AG08395 (cell line): Measurements from ENCODE around the gene BAG1.

Experiments
- DNase-seq: peaks from one replicate; pipeline ENCODE4 v3.0.0; 2012; ENCODE audit warnings: mixed read lengths, low spot score

The BAG1 gene

DNA sequence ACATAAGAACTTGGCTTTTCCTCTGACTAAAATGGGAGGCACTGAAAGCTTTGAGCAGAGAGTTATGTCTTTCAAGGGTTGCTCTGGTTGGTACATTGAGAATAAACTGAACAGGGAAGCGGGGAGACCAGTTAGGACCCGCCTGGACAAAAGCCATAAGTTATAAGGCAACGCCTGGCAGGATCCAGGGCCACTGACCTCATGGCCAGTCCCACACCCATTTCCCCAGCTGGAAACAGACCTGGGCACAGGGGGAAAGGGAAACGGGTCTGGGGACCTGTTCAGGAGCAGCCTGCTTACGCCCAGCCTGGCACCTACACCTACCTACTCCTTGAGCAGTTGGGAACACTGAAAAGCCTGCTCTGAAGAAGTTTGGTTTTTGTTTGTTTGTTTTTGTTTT is 23.2 kb downstream of the BAG1 start:
- DNase-seq = no peak

DNA sequence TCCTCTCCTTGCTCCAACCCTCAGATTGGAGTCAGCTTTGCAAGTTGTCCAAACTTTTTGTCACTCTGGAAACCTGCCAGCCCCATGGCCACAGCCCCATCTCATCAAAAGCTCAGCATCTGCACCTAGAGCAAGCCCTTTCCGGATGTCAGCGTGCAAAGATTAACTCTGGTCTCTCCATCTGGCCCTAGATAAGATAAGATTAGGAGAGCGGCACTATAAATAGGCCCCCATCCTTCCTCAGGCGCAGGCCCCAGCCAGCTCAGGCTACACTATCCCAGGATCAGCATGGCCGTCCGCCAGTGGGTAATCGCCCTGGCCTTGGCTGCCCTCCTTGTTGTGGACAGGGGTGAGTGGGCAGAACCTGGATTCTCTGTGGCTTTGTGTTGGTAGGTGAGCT is 24.6 kb downstream of the BAG1 start, which contains the start of gene SPINK4:
Gene SPINK4 (plus strand): TSS at position 247 of the 400 bp plus-strand sequence. CDS start 42 bp downstream, at position 289.
- DNase-seq = no peak

DNA sequence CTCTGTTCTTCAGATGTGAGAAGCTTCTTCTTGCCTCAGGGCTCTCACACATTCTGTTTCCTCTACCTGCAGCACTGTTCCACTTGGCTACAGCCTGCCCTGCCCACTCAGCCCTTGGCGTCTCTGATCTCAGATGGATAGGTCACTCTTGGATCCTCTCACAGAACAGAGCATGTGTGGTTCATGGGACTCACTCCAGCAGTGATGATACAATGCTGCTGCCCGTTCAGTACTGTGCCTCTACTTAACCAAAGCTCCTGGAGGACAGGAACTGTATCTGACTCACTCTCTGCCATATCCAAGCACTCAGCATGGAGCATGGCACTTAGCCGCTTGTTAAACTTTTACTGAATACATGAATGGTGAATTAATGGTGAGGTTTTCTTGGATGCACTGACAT is 27.9 kb downstream of the BAG1 start:
- no peak for DNase-seq

DNA sequence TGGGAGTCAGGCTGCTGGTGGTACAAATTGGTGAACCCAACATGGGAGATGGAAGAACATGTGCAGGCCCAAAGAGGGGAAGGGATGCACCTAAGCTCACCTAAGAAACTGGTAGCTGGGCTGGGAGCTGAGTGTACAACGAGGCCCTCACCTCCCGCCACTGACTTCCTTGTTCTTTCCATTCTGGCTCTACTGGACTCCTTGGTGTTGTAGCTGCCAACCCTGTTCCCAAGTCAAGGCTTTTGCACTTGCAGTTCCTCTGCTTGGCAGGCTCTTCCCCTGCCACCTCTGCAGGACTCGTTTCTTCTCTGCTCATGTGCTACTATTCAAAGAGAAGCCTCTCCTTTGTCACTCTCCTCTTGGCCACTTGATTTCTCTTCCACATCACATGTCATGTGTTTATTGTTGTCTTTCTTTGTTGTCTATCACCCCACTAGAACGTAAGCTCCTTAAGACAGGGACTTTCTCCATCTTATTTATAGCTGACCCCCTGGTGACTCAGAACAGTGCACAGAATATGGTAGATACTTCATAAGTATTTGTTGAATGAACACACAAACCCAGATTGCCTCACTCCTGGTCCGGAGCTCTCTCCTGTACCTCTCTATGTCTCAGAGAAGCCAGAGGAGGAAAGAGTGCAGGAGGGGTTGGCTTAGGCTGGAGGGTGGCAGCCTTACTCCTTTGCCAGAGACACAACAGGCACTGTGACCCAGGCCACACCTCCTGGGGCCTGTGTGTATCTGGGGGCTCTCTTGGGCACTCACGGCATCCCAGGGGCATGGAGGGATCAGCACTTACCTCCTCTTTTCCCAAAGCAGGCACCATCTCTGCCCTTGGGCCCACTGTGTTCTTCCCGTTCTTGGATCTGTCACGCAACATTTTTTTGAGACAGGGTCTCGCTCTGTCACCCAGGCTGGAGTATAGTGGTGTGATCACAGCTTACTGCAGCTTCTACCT is 29.7 kb downstream of the BAG1 start:
- no peak for DNase-seq

DNA sequence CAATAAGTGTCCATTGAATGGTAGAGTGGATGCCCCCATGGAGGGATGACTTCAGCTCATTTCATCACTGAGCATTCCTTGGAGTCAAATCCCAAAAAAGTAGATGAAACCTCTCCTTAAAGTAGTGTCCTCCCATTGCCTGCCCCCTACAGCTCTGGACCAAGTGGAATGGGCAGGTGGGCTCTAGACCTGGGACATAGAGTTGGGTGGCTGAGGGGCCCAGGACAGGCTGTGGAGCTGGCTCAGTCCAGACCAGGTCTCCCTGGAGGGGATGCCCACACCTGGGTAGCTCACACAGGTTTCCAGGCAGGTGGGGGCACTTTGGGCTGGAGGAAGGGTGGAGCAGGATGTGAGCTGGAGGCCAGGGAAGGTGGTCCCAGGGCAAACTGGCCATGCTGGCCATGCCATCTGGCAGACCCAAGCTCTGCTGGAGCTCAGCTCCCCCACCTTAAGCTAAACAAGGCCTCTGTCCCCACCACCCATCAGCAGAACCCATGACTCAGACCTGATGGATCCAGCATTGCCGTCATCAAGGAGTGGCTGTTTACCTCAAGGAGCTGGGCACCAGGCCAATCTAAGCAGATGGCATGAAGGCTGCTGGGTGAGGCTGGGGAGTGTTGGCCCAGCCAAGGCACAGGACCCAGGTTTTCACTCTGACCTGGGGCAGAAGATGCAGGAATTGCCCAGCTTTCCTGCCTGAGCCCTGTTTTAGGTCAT is 30.7 kb downstream of the BAG1 start:
- peak; percentile 71 for DNase-seq

DNA sequence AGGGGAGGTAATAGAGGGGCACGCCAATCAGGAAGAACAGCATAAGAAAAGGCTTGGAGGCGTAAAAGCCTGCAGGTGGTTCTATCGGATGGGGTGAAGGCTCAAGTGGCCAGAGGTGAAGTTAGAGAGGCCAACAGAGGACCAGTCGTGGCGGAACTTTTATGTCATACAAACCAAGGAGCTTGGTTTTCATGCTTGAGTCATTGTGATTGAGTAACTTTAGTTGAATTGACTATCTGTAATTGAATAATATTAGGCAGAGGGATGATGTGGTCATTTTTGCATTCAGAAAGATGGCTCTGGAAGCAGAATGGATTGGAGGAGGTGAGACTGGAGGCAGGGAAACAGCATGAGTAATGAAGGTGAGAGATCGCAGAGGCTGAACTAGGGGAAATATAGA is 31.7 kb downstream of the BAG1 start:
- DNase-seq = no peak

DNA sequence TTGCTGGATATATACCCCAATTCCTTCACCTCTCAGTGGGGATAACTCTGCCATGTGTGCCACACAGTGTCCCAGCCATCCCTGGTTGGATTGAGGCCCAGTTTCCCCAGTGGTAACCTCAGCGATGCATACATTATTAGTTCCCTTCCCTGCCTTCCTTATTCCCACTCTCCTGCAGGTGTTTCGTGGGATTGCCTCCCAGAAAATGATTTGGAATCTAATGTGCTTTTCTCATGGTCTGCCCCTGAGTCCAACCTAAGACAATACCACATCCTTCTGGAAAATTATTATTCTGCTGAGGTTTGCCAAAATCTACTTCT is 32.9 kb downstream of the BAG1 start:
- DNase-seq = no peak

DNA sequence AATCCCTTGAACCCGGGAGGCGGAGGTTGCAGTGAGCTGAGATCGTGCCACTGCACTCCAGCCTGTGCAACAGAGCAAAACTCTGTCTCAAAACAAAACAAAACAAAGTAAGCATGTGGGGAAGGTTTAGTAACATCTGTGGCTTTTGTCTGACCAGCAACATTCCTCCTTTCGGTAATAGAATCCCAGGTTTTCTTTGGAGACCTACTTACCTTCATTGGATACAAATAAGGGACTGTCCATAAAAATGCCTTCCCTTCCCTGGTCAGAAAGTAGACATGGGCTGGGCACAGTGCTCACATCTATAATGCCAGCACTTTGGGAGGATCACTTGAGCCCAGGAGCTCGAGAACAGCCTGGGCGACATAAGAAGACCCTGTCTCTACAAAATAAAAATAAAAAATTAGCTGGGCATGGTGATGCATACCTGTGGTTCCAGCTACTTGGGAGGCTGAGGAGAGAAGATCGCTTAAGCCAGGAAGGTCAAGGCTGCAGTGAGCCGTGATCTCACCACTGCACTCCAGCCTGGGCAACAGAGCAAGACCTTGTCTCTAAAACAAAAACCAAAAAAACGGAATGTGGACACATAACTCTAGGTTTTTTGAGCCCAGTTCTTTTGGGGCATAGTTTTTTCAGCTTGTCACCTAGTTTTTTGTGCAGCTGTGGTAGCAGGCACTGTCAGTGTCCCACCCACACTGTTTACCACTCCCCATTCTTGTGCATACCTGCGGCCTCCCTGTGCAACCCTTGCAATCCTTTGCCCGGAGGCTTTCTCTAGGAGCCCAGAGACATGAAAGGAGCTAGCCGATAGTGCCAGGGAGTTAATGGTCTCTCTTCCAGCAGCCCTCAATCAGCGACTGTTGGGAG is 33.5 kb downstream of the BAG1 start:
- no peak for DNase-seq

DNA sequence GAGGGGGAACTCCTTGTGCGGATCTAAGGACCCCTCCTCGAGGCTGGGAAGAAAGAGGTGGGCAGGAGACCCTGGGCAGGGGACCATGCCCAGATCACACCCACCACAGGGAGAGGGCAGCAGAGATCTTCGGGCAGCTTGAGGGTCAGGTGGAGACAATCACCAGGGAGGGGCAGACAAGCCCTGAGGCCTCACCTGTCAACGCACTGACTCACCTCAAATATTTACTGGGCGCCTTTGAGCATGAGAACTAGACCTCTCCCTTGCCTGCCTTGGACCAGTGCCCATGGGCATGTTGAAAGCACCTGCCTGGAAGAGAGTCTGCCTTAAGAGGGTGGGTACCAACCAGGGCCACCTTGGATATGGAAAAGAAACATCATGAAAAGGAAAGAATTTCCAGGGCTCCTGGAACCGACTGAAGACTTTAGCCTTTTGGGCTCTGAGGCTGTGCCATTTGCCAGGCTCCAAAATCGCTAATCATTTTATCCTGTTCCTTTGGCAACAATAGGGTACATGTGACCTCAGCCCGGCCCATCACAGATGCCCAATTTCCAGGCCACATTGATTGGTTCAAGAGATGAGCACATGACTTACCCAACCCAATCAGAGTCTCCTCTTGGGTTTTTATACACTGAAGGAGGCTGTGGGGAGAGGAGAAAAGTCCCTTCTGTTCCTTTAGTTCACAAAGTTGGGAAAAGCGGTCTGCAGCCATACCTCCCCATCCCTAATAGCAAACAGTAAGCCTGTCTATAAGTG is 35.0 kb downstream of the BAG1 start:
- DNase-seq = no peak

DNA sequence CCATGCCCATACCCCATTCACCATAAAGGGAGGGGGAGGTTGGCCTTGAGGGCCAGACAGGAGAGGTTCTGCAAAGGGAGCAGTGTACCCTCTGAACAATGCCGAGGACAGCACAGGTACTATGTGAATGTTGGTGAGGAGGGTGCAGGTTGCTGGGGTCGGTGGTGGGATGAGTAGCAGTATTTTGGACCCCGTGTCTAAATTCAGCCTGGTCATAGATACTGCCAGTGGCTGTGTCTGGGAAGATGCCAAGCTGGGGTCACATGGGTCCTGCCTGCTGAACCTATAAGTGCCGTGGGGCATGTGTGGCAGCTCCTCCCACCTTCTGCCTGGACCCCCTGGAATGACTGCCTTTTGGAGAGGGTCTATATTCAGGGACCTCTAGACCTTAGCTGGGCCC is 35.9 kb downstream of the BAG1 start:
- no peak for DNase-seq

DNA sequence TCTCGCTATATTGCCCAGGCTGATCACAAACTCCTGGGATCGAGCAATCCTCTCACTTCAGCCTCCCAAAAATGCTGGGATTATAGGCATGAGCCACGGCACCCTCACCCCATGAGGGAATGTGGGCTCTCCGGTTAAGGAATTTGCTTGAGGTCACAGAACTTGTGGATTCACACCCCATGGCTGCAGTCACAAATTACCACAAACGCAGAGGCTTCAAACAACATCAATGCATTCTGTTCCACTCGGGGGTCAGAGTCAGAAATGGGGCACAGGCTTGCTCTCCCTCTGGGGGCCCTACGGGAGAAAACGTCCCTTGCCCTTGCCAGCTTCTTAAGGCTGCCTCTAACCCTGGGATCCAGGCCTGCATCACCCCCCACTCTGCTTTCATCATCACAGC is 36.8 kb downstream of the BAG1 start:
- DNase-seq = no peak

DNA sequence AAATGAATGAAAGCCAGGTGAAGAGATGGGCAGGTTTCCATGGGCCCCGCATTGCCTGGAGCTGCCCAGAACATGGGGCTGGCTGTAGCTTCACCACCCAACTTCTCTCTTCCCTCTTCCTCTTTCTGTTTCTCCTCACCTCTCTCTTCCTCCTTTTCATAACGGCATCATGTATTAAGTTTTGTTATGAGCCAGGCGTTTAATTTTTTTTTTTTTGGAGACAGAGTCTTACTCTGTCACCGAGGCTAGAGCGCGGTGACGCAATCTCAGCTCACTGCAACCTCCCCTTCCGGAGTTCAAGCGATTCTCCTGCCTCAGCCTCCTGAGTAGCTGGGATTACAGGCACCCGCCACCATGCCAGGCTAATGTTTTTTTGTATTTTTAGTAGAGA is 37.5 kb downstream of the BAG1 start:
- no peak for DNase-seq

DNA sequence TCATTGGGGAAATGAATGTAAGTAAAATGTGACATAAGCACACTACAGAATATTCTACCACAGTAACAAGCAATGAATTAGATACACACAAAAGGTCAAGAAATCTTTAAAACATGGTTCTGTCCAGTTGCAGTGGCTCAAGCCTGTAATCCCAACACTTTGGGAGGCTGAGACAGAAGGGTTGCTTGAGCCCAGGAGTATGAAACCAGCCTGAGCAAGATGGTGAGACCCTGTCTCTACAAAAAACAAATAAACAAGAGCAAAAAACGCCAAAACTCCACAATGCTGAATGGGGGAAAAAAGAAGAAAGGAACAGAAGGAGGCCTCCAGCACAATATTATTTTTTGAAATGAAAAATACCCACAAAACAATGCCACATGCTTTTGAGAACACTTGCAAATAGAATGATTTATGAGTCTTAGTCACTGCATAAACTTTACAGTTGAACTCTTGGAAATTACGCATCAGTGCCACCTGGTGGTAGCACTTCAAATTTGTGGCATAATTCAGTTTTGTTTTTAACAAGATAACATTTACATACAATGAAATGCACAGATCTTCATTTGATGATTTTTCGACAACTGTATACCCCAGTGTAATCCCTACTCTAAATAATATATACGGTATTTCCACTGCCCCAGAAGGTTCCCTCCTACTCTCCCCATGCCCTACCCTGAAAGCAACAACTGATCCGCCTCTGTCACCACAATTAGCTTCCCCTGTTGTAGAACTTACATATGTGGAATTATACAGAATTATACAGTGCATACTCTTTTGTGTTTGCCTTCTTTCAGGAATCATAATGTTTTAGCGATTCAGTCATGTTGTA is 39.0 kb downstream of the BAG1 start:
- peak; percentile 72 for DNase-seq

DNA sequence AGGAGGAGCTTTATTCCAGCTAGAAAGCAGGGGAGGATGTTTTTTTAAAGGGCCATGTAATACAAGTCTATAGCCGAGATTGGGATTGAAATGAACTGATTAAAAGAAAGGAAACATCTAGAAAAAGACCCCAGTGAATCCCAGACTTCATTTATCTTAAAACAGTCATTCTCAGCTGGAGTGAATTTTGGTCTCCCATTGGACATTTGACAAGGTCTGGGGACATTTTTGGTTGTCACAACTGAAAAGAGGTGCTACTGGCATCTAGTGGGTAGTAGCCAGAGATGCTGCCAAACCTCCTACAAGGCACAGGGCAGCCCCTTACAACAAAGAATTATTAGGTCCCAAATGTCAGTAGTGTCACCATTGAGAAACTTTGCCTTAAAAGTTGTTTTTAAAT is 40.8 kb downstream of the BAG1 start:
- DNase-seq = no peak

DNA sequence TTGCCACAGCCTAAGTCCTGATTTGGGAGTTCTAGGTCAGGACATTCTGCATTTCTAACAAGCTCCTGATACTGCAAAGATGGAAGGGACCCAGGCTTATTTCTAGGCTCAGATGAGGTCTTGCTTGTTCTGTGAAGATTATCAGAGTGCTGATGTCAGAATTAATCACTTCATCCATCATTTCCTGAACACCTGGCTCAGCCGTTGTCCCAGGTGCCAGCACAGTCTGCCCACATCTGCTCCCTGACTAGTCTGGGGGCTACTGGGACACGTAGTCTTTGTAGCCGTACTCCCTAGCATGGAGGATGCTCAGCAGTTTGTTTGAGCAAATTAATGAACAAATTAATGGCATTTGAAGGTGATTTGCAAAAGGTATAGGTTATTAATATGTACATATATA is 42.5 kb downstream of the BAG1 start:
- DNase-seq = no peak

DNA sequence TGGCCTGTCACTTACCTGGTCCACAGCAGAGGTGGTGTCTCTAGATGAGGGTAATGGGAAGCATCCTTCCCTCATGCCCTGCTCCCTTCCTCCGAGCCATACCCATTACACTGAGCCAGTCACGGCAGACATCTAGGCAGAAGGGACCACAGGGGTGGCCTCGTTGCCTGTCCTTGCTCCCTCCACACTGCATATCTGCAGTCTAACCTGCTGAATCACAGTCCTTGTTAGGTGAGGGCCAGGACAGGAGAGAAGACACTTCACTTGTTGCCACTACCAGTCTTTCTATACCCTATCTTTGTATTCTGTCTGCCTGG is 43.0 kb downstream of the BAG1 start:
- no peak for DNase-seq

DNA sequence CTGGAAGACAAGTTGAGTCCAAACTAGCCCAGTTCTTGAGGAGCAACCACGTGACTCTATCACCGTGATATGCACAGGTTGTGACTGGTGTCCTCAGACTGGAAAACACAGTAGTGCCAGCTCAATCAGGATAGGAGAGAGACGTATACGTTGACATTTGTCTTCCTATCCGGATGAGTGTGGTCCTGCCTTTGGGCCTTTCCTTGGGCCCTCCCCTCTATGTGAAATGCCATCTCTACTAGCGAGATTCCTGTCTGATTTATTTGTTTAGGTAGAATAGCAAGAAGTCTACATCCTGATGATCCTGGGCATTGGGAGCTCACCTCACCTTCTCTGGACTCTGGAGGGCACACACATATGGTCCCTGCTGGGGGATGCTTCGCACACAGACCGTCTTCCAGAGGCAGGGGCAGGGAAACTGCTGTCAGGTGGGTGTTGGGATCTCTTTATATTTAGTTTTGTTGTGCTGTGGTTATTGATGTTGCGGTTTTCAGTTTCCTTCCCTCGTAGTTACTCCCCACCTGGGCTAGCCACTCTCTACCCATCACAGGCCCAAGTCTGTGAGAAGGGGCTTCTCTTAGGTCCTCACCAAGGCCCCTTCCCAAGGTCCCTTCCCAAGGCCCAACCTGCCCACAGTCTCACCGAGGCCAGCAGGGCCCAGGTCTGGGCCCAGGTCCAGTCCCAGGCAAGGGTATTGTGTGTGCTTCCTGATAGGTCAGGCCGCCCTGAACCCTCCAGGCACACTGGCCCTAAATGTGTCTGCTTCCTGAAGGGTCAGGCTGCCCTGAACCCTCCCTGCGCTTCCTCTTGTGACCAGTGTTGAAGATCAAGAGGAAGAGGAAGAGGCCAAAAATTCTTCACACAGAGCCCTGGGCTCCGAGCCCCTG is 43.6 kb downstream of the BAG1 start:
- DNase-seq = no peak

DNA sequence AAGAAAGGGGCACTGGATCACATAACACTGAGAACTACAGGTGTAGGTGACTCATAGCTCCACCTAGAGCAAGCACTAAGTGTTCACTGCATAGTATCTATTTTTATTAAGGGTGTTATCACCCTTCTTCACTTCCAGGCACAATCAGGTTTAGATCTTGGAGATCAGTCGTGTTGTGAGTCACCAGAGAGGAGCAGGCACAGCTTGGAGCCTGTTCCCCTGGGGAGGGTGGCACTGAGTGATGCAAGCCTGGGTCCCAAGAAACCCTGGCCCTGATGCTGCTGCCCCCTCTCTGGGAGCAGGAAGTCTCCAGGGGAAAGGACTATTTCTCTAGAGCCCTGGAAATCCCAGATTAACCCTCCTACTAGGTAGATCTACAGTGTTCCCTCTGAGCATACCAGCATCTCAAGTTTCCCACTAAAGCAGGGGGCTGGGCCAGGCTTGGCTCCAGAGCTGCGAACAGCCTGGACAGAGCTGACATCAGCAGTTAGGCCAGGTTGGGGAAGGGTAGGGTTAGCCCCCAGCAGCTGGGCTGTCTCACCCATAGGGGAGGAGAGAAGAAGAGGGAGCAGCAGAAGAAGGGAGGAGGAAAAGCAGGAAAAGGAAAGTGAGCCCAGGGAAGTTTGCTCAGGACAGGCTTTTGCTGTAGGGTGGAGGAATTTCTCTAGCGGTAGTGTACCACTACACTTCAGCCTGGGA is 52.7 kb downstream of the BAG1 start:
- DNase-seq = no peak

DNA sequence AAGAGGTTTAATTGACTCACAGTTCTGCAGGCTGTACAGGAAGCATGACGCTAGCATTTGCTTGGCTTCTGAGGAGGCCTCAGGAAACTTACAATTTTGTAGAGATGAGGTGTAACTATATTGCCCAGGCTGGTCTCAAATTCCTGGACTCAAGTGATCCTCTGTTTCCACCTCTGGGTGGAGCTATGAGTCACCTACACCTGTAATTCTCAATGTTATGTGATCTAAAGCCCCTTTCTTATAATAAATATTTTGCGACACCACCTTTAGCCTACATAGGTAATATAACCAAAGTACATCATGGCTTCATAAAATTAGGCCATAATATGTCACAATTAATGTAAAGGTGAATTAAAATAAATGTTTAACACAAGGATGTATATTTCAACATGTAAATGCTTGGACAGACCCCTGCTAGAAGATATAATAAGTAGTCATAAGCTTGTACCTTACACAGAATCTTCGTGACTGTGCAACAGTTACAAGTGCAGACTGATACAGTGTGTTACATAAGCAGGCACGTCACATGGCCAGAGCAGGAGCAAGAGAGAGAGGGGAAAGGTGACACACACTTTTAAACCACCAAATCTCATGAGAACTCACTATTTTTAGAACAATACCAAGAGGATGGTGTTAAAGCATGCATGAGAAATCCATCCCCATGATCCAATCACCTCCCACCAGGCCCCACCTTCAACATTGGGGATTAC is 54.3 kb downstream of the BAG1 start:
- no peak for DNase-seq
